ENCODE results near the gene ESRRA. TPM values are rescaled to one million over a fixed set of nuclear protein-coding genes. Genes with fewer than 3 reads are reported as not detected.

ESRRA gene
- total and polyA plus RNA-seq, 10 of the 15 experiments (the other 5 are each of a cell fraction or from before 2014, with no cell fraction given), result 0.32 to 48.9 (median 12.6) TPM

DNA sequence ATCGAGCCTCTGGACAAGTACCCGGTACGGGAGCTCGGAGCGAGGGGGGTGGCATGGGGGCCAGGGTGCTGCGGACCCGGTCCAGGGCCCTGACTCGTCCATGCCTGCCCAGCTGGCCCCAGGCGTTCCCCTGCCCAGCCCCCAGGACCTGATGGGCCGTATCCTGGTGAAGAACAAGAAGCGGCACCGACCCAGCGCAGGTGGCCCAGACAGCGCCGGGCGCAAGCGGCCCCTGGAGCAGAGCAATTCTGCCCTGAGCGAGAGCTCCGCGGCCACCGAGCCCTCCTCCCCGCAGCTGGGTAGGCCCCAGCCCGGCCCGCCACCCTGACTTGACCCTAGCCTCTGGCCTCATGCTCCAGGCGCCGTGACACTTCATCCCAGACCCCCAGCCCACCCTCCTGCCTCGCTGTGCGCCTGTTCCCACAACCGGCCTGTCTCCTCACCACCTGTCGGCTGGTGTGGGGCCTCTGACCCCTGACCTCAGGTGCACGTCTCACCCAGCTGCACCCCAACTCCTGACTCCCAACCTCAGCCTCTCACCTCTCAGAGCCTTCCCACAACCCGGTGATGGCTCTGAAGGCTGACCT is 46.3 kb upstream of the ESRRA start (continued):
- TF ChIP-seq, protein P1, sequence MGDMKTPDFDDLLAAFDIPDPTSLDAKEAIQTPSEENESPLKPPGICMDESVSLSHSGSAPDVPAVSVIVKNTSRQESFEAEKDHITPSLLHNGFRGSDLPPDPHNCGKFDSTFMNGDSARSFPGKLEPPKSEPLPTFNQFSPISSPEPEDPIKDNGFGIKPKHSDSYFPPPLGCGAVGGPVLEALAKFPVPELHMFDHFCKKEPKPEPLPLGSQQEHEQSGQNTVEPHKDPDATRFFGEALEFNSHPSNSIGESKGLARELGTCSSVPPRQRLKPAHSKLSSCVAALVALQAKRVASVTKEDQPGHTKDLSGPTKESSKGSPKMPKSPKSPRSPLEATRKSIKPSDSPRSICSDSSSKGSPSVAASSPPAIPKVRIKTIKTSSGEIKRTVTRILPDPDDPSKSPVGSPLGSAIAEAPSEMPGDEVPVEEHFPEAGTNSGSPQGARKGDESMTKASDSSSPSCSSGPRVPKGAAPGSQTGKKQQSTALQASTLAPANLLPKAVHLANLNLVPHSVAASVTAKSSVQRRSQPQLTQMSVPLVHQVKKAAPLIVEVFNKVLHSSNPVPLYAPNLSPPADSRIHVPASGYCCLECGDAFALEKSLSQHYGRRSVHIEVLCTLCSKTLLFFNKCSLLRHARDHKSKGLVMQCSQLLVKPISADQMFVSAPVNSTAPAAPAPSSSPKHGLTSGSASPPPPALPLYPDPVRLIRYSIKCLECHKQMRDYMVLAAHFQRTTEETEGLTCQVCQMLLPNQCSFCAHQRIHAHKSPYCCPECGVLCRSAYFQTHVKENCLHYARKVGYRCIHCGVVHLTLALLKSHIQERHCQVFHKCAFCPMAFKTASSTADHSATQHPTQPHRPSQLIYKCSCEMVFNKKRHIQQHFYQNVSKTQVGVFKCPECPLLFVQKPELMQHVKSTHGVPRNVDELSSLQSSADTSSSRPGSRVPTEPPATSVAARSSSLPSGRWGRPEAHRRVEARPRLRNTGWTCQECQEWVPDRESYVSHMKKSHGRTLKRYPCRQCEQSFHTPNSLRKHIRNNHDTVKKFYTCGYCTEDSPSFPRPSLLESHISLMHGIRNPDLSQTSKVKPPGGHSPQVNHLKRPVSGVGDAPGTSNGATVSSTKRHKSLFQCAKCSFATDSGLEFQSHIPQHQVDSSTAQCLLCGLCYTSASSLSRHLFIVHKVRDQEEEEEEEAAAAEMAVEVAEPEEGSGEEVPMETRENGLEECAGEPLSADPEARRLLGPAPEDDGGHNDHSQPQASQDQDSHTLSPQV (IDR thresholded peaks at IDR 0.05), result no peak
- TF ChIP-seq, protein P2, sequence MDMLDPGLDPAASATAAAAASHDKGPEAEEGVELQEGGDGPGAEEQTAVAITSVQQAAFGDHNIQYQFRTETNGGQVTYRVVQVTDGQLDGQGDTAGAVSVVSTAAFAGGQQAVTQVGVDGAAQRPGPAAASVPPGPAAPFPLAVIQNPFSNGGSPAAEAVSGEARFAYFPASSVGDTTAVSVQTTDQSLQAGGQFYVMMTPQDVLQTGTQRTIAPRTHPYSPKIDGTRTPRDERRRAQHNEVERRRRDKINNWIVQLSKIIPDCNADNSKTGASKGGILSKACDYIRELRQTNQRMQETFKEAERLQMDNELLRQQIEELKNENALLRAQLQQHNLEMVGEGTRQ (IDR thresholded peaks at IDR 0.05; ENCODE audit: borderline replicate concordance, low read depth, low read length), result no peak

DNA sequence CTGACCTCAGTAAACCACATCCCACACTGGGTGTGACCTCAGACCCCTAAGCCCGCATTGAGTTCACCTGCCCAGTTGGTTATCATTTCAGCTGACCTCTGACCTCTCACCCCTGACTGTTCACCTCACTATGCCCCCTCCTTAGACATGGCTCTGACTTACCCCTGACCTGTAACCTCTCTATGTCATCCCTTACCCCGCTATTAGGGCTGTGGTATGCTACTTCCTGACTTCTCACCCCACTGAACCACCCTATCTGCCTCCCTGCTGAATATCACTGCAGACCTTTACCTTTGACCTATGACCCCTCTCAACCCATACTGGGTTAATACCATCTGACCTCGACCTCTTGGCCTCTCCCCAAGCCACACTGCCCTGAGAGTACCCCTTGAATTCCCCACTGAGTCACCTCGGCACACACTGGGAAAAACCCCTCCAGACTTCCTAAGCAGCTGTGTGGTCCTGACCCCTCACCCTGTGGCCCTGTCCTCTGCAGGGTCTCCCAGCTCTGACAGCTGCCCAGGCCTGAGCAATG is 45.7 kb upstream of the ESRRA start:
- ChIA-PET POLR2A (interaction anchor here (0.8 to 1.9 kb wide), 4 partner anchors 8 to 15 kb away, joined by 3 to 7 read pairs (median 4); partner anchors contain the start of gene PPP1R14B), RAD21 (ENCODE audit: unreplicated experiment) (no interaction called here), SMC1A (ENCODE audit: uncharacterized antibody, unreplicated experiment) (interaction anchor here (0.5 kb wide), 1 partner anchor 36 kb away, joined by 4 read pairs; no protein-coding TSS in a partner anchor), CTCF (no interaction called here)
- H3K79me2 ChIP-seq (ENCODE audit: control insufficient read depth, insufficient read depth, low read length), result no peaks in the 10 kb centered on the region
- BruUV-seq (replicated peaks), result no TSS peak
- H3K36me3 ChIP-seq (ENCODE audit: control insufficient read depth in 2 of 2, insufficient read depth in 2 of 2, low read length in 1 of 2), result peaks cover 0 to 5% of the 10 kb centered on the region in 2 experiments; a peak in 2 of 4 replicates
- H2AFZ ChIP-seq (ENCODE audit: control insufficient read depth, low read depth, low read length), result no peak overlapping the region
- peak; percentile 71 for ATAC-seq
- H3K4me2 ChIP-seq (ENCODE audit: control insufficient read depth, insufficient read depth), result no peak overlapping the region
- DNase-seq (ENCODE audit: low read depth, low spot score), result no peak
- H3K4me3 ChIP-seq, result no peak overlapping the region
- in situ Hi-C loops (cut with MboI) (no loop called here), intact Hi-C loops (cut with micrococcal nuclease; ENCODE audit: unreplicated experiment) (no loop called here)
- H3K9me3 ChIP-seq (replicated peaks; ENCODE audit: control insufficient read depth, insufficient read depth, low read length), result no peaks in the 10 kb centered on the region
- H3K27me3 ChIP-seq (replicated peaks in 1 of 2; ENCODE audit: control insufficient read depth in 2 of 2, insufficient read depth in 2 of 2, low read length in 1 of 2), result no peaks in the 10 kb centered on the region
- H3K9ac ChIP-seq (ENCODE audit: control insufficient read depth, insufficient read depth, low read length), result no peak overlapping the region
- FAIRE-seq, result peak; percentile 41
- no peaks in the 10 kb centered on the region for H4K20me1 ChIP-seq (ENCODE audit: control insufficient read depth, insufficient read depth)
- peaks cover 11% of the 10 kb centered on the region for H3K4me1 ChIP-seq (ENCODE audit: control insufficient read depth, insufficient read depth, low read length)
- TF ChIP-seq RUNX3 (IDR thresholded peaks at IDR 0.05; ENCODE audit: low read length), result peak; percentile 57
- TF ChIP-seq HDGF (IDR thresholded peaks at IDR 0.05), result peak; percentile 28; the same call in 1 of the 2 replicates
- TF ChIP-seq NR2F1 (conservative IDR thresholded peaks at IDR 0.05), result peak; percentile 99
- TF ChIP-seq MTA2 (IDR thresholded peaks at IDR 0.05; ENCODE audit: low read depth), result peak; percentile 75
- TF ChIP-seq, protein P3, sequence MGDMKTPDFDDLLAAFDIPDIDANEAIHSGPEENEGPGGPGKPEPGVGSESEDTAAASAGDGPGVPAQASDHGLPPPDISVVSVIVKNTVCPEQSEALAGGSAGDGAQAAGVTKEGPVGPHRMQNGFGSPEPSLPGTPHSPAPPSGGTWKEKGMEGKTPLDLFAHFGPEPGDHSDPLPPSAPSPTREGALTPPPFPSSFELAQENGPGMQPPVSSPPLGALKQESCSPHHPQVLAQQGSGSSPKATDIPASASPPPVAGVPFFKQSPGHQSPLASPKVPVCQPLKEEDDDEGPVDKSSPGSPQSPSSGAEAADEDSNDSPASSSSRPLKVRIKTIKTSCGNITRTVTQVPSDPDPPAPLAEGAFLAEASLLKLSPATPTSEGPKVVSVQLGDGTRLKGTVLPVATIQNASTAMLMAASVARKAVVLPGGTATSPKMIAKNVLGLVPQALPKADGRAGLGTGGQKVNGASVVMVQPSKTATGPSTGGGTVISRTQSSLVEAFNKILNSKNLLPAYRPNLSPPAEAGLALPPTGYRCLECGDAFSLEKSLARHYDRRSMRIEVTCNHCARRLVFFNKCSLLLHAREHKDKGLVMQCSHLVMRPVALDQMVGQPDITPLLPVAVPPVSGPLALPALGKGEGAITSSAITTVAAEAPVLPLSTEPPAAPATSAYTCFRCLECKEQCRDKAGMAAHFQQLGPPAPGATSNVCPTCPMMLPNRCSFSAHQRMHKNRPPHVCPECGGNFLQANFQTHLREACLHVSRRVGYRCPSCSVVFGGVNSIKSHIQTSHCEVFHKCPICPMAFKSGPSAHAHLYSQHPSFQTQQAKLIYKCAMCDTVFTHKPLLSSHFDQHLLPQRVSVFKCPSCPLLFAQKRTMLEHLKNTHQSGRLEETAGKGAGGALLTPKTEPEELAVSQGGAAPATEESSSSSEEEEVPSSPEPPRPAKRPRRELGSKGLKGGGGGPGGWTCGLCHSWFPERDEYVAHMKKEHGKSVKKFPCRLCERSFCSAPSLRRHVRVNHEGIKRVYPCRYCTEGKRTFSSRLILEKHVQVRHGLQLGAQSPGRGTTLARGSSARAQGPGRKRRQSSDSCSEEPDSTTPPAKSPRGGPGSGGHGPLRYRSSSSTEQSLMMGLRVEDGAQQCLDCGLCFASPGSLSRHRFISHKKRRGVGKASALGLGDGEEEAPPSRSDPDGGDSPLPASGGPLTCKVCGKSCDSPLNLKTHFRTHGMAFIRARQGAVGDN (IDR thresholded peaks at IDR 0.05), result peak; percentile 79
- 0 out of 2 replicates have a peak, but pooled peaks have one; percentile 22 for TF ChIP-seq TCF12 (IDR thresholded peaks at IDR 0.05; ENCODE audit: low read depth, low read length)
- TF ChIP-seq NFYA (IDR thresholded peaks at IDR 0.05; ENCODE audit: borderline replicate concordance, low read depth, low read length), result no peak
- no peak for TF ChIP-seq ZSCAN29 (IDR thresholded peaks at IDR 0.05)
- 0 out of 2 replicates have a peak, but pooled peaks have one; percentile 7 for TF ChIP-seq CREM (IDR thresholded peaks at IDR 0.05; ENCODE audit: low read depth)
- TF ChIP-seq NR2C1 (IDR thresholded peaks at IDR 0.05), result peak; percentile 95
- peak overlapping the region; percentile 17; the same call in 1 of the 2 replicates for H3K27ac ChIP-seq (ENCODE audit: control insufficient read depth, insufficient read depth)
- 11% methylated on average over 4 of the region's 4 CpGs for WGBS (ENCODE audit: insufficient coverage, insufficient replicate concordance, low lambda C conversion rate, missing lambda C conversion rate)
